IMR-90 (cell line): ENCODE data around the gene KIAA0232. TPM values are rescaled to one million over a fixed set of nuclear protein-coding genes. Genes with fewer than 3 reads are reported as not detected.

ENCODE experiments used
- ATAC-seq: fragments of 200-7000 bp; cut with Tn5 transposase; 2 replicates; pipeline ENCODE4 v1.9.1; 2020; ENCODE audit warnings: low read depth, mild to moderate bottlenecking, moderate library complexity
- BruUV-seq: library from RNA; stranded (reverse); fragments of 400-500 nt; replicated peaks from 2 replicates; lab custom pipeline; 2021; lab: Mats Ljungman, UMichigan
- CTCF ChIA-PET: fragments of 300-600 bp; formaldehyde crosslinking; extraction: SDS; loops from one replicate; lab custom pipeline; 2021; ENCODE audit warnings: antibody characterized with exemption; lab: Yijun Ruan, JAX
- POLR2A ChIA-PET: fragments of 300-600 bp; sonication (Branson Sonifier 250); formaldehyde crosslinking; loops from one replicate; lab custom pipeline; 2022; ENCODE audit warnings: antibody characterized with exemption; ENCODE audit not compliant: unreplicated experiment; lab: Charles Lee
- DNase-seq: peaks from one replicate; pipeline ENCODE4 v3.0.0; 2013
- H2AFZ ChIP-seq: replicated peaks from 2 replicates; pipeline ENCODE3; 2013; ENCODE audit warnings: low read length, mild to moderate bottlenecking; ENCODE audit not compliant: poor library complexity
- H2AK5ac ChIP-seq: 2 replicates; pipeline ENCODE4 v1.6.1; 2013; ENCODE audit warnings: low read depth, low read length, inconsistent platforms
- H2AK9ac ChIP-seq: replicated peaks from 2 replicates; pipeline ENCODE3; 2013; ENCODE audit warnings: mild to moderate bottlenecking, low read depth, low read length, moderate library complexity; ENCODE audit not compliant: poor library complexity
- H2BK120ac ChIP-seq: 2 replicates; pipeline ENCODE4 v1.6.1; 2013; ENCODE audit warnings: low read depth, low read length, inconsistent platforms
- H2BK15ac ChIP-seq: 3 replicates; pipeline ENCODE4 v1.6.1; 2013; ENCODE audit warnings: low read depth, low read length, inconsistent platforms
- H2BK20ac ChIP-seq: 2 replicates; pipeline ENCODE4 v1.6.1; 2013; ENCODE audit warnings: low read depth, mild to moderate bottlenecking, inconsistent platforms, low read length, moderate library complexity
- H2BK5ac ChIP-seq: 2 replicates; pipeline ENCODE4 v1.6.1; 2013; ENCODE audit warnings: mild to moderate bottlenecking, low read depth, low read length, inconsistent platforms; ENCODE audit not compliant: poor library complexity, severe bottlenecking
- H3K14ac ChIP-seq: replicated peaks from 2 replicates; pipeline ENCODE4 v1.6.1; 2013; ENCODE audit warnings: low read depth, low read length, inconsistent platforms
- H3K18ac ChIP-seq: 2 replicates; pipeline ENCODE4 v1.6.1; 2013; ENCODE audit warnings: low read depth, low read length, control low read depth
- H3K23ac ChIP-seq: 2 replicates; pipeline ENCODE4 v1.6.1; 2013; ENCODE audit warnings: low read depth, low read length, inconsistent platforms
- H3K27ac ChIP-seq: 2 replicates; pipeline ENCODE4 v1.5.1; 2013; ENCODE audit warnings: mild to moderate bottlenecking, control low read depth, low read length; ENCODE audit not compliant: insufficient read depth
- H3K27me3 ChIP-seq: 2 replicates; pipeline ENCODE4 v1.6.1; 2013; ENCODE audit warnings: low read length; ENCODE audit not compliant: control insufficient read depth, insufficient read depth
- H3K36me3 ChIP-seq: 2 replicates; pipeline ENCODE4 v1.6.1; 2013; ENCODE audit warnings: low read length, mixed read lengths; ENCODE audit not compliant: control insufficient read depth, insufficient read depth
- H3K4ac ChIP-seq: 2 replicates; pipeline ENCODE4 v1.6.1; 2013; ENCODE audit warnings: low read depth, low read length, inconsistent platforms
- H3K4me1 ChIP-seq: 2 replicates; pipeline ENCODE4 v1.6.1; 2013; ENCODE audit warnings: low read length, mixed read lengths; ENCODE audit not compliant: control insufficient read depth, insufficient read depth
- H3K4me2 ChIP-seq: 2 replicates; pipeline ENCODE4 v1.6.1; 2013; ENCODE audit warnings: low read depth, mild to moderate bottlenecking, control low read depth, low read length, moderate library complexity
- H3K4me3 ChIP-seq: 2 replicates; pipeline ENCODE4 v1.5.1; 2013; ENCODE audit warnings: low read depth, mild to moderate bottlenecking, control low read depth, low read length, moderate library complexity; ENCODE audit not compliant: insufficient read depth
- H3K56ac ChIP-seq: 2 replicates; pipeline ENCODE4 v1.6.1; 2013; ENCODE audit warnings: low read length, inconsistent platforms; ENCODE audit not compliant: insufficient read depth; ENCODE audit errors: extremely low read depth
- H3K79me1 ChIP-seq, 2 experiments: 2 replicates each; pipeline ENCODE4 v1.6.1; 2013; ENCODE audit warnings: low read length in 2 of 2, inconsistent platforms in 1 of 2, low read depth in 1 of 2
- H3K9ac ChIP-seq: 2 replicates; pipeline ENCODE4 v1.6.1; 2013; ENCODE audit warnings: low read depth, low read length, control low read depth
- H3K9me1 ChIP-seq: 2 replicates; pipeline ENCODE4 v1.6.1; 2013; ENCODE audit warnings: low read length, inconsistent platforms; ENCODE audit not compliant: insufficient read depth
- H3K9me3 ChIP-seq: 2 replicates; pipeline ENCODE4 v1.6.1; 2013; ENCODE audit warnings: low read length; ENCODE audit not compliant: control insufficient read depth, insufficient read depth
- H4K20me1 ChIP-seq: 2 replicates; pipeline ENCODE4 v1.6.1; 2013; ENCODE audit warnings: low read length, inconsistent platforms; ENCODE audit not compliant: insufficient read depth
- H4K5ac ChIP-seq: 2 replicates; pipeline ENCODE4 v1.6.1; 2013; ENCODE audit warnings: mild to moderate bottlenecking, low read depth, low read length, control low read depth
- H4K8ac ChIP-seq, 2 experiments: 2 replicates each; pipeline ENCODE4 v1.6.1; 2013; ENCODE audit warnings: low read depth in 2 of 2, low read length in 2 of 2, control low read depth in 1 of 2, inconsistent platforms in 1 of 2
- H4K91ac ChIP-seq: 2 replicates; pipeline ENCODE4 v1.6.1; 2013; ENCODE audit warnings: low read depth, low read length, inconsistent platforms; ENCODE audit not compliant: insufficient read depth
- CEBPB ChIP-seq: IDR thresholded peaks from 2 replicates; pipeline ENCODE4 v1.6.1; 2012; ENCODE audit warnings: low read depth, low read length, improper control_type of control experiment
- RCOR1 ChIP-seq: IDR thresholded peaks from 2 replicates; pipeline ENCODE4 v1.6.1; 2012; ENCODE audit warnings: mild to moderate bottlenecking, low read length, improper control_type of control experiment; ENCODE audit not compliant: insufficient replicate concordance
- WGBS, 2 experiments: methylation state at CpG; one replicate each; pipeline versions ENCODE4 v1.1.5 to v1.1.7; 2013; ENCODE audit warnings: missing lambda C conversion rate in 2 of 2; ENCODE audit not compliant: insufficient read length in 1 of 2; ENCODE audit errors: extremely low coverage in 2 of 2; 5-methylcytosine and 5-hydroxymethylcytosine counted together
- dilution Hi-C: fragments of 300-500 bp; cut with HindIII; formaldehyde crosslinking; loops from one replicate; pipeline ENCODE4 v1.14.3; 2018; ENCODE audit warnings: low sequenced_read_pairs; ENCODE audit not compliant: unreplicated experiment
- in situ Hi-C: fragments of 300-500 bp; cut with MboI; formaldehyde crosslinking; loops from 3 replicates; pipeline ENCODE4 v1.14.3; 2019; ENCODE audit warnings: low sequenced_read_pairs, inconsistent platforms, mixed read lengths
- intact Hi-C: fragments of 100-400 bp; cut with micrococcal nuclease; formaldehyde crosslinking; loops from 2 replicates; pipeline ENCODE4 v1.10.0; 2022
- polyA plus RNA-seq, 3 experiments: library from polyadenylated mRNA; depleted of rRNA; stranded (reverse); fragments of >200 nt; gene quantifications; 2 replicates each; pipeline ENCODE4 v1.2.3, GENCODE V29; 2012; ENCODE audit warnings: low replicate concordance in 1 of 3
- total RNA-seq: library from RNA; depleted of rRNA; stranded (reverse); fragments of >200 nt; gene quantifications from 2 replicates; pipeline ENCODE4 v1.2.3, GENCODE V29; 2012

The KIAA0232 gene
- total and polyA plus RNA-seq, 2 of the 4 experiments (the other 2 are of a cell fraction): 6.8 to 19.5 TPM

DNA sequence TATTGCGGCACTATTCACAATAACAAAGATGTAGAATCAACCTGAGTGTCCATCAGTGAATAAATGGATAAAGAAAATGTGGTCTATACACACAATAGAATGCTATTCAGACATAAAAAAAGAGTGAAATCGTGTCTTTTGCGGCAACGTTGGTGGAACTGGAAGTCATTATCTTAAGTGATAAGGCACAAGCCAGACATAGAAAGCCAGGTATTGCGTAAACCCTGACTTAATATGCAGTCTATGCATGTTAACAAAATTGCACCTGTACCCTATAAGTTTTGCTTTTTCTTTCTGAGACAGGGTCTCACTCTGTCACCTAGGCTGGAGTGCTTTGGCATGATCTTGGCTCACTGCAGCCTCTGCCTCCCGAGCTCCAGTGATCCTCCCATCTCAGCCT lies 28.6 kb downstream of the KIAA0232 start:
- no peak overlapping the region for H2BK15ac ChIP-seq
- no peaks in the 10 kb centered on the region for H3K9me3 ChIP-seq
- no peak overlapping the region for H2BK20ac ChIP-seq
- H4K20me1 ChIP-seq: peaks cover 46% of the 10 kb centered on the region; the same call in 1 of the 2 replicates
- no peak for ATAC-seq
- no peak overlapping the region for H3K4me3 ChIP-seq
- no peak overlapping the region for H3K56ac ChIP-seq
- BruUV-seq: no TSS peak
- no peak overlapping the region for H3K9ac ChIP-seq
- H3K36me3 ChIP-seq: no peaks in the 10 kb centered on the region
- H2AFZ ChIP-seq: no peak overlapping the region
- H3K27me3 ChIP-seq: no peaks in the 10 kb centered on the region
- no peak overlapping the region for H3K27ac ChIP-seq
- no peak overlapping the region for H4K5ac ChIP-seq
- peaks cover 42 to 62% of the 10 kb centered on the region in 2 experiments for H3K79me1 ChIP-seq
- H4K91ac ChIP-seq: no peak overlapping the region
- CTCF ChIA-PET: no interaction called here
- intact Hi-C loops: no loop called here
- H3K18ac ChIP-seq: no peak overlapping the region
- H2BK120ac ChIP-seq: no peak overlapping the region
- no peak overlapping the region for H4K8ac ChIP-seq
- no peak for DNase-seq
- H3K9me1 ChIP-seq: peaks cover 19% of the 10 kb centered on the region
- H3K4ac ChIP-seq: no peak overlapping the region
- H3K14ac ChIP-seq: no peak overlapping the region
- 89% methylated on average over 3 of the region's 6 CpGs; no CpG with 5 or more reads in 1 of the 2 experiments for WGBS, 2 experiments
- H3K4me2 ChIP-seq: no peak overlapping the region
- dilution Hi-C loops: no loop called here
- in situ Hi-C loops: no loop called here
- H2AK5ac ChIP-seq: no peak overlapping the region
- POLR2A ChIA-PET: no interaction called here
- H2BK5ac ChIP-seq: no peak overlapping the region
- TF ChIP-seq CEBPB (peak; percentile 66; the same call in 1 of the 2 replicates), RCOR1 (no peak)
- no peaks in the 10 kb centered on the region; the same call in none of the 2 replicates for H3K4me1 ChIP-seq
- no peak overlapping the region for H2AK9ac ChIP-seq
- no peak overlapping the region for H3K23ac ChIP-seq
